HepG2 (cell line): ENCODE results near the gene NRG3. TPM values are rescaled to one million over a fixed set of nuclear protein-coding genes. Genes with fewer than 3 reads are reported as not detected.

ENCODE experiments used
- ATAC-seq: fragments of 200-7000 bp; cut with Tn5 transposase; 3 replicates; pipeline ENCODE4 v1.9.1; 2020; ENCODE audit warnings: mild to moderate bottlenecking, moderate library complexity
- BruUV-seq: library from RNA; stranded (reverse); fragments of 400-500 nt; replicated peaks from 2 replicates; lab custom pipeline; 2021; lab: Mats Ljungman, UMichigan
- CTCF ChIA-PET: fragments of 300-600 bp; formaldehyde crosslinking; extraction: SDS; loops from one replicate; lab custom pipeline; 2021; ENCODE audit warnings: low total read pairs, inconsistent platforms, low intra/inter-chr PET ratio; lab: Yijun Ruan, JAX
- POLR2A ChIA-PET: fragments of 350-600 bp; sonication (Branson Sonifier 250); formaldehyde crosslinking; loops from one replicate; lab custom pipeline; 2020; ENCODE audit warnings: antibody characterized with exemption, inconsistent platforms; lab: Yijun Ruan, JAX
- DNase-seq: peaks from one replicate; pipeline ENCODE4 v3.0.0-alpha.2; 2015; ENCODE audit warnings: low spot score
- FAIRE-seq: peaks from 3 replicates; lab custom pipeline; 2011; peaks lifted over from hg19 to GRCh38; lab: Jason Lieb, UNC
- H2AFZ ChIP-seq: one replicate; pipeline ENCODE4 v1.6.1; 2011; ENCODE audit warnings: low read length, inconsistent platforms
- H3K27ac ChIP-seq: fragments of 300-600 bp; 3 replicates; pipeline ENCODE4 v1.8.0; 2011; ENCODE audit warnings: mixed run types, mild to moderate bottlenecking, mixed read lengths, low read length, inconsistent platforms; ENCODE audit not compliant: insufficient read depth; ENCODE audit errors: extremely low read length
- H3K27me3 ChIP-seq, 2 experiments: fragments of 200-600 bp in 1 of 2; 2 replicates in 1 of 2; 3 replicates in 1 of 2; pipeline versions ENCODE4 v1.6.0 to v1.8.0; 2011; ENCODE audit warnings: low read length in 2 of 2, mild to moderate bottlenecking in 2 of 2, moderate library complexity in 2 of 2, inconsistent platforms in 1 of 2; ENCODE audit not compliant: insufficient read depth in 2 of 2, control insufficient read depth in 1 of 2
- H3K36me3 ChIP-seq, 2 experiments: fragments of 200-600 bp in 1 of 2; replicated peaks in 1 of 2; 2 replicates in 1 of 2; 3 replicates in 1 of 2; pipeline versions ENCODE4 v1.5.1 to v1.8.0; 2011; ENCODE audit warnings: low read length in 2 of 2, inconsistent platforms in 1 of 2; ENCODE audit not compliant: insufficient read depth in 2 of 2, control insufficient read depth in 1 of 2
- H3K4me1 ChIP-seq: 2 replicates; pipeline ENCODE4 v1.5.1; 2012; ENCODE audit warnings: low read length, inconsistent platforms; ENCODE audit not compliant: insufficient read depth
- H3K4me2 ChIP-seq: 2 replicates; pipeline ENCODE4 v1.6.0; 2011; ENCODE audit warnings: low read depth, low read length, inconsistent platforms
- H3K4me3 ChIP-seq, 3 experiments: fragments of 200-600 bp in 1 of 3; sonication (generic), shearing (Covaris generic) in 1 of 3; replicated peaks in 1 of 3; 2 replicates each; pipeline ENCODE4 v1.5.1; 2011 to 2016; ENCODE audit warnings: low read length in 3 of 3, inconsistent platforms in 2 of 3, low read depth in 2 of 3, mild to moderate bottlenecking in 2 of 3, control low read depth in 1 of 3, mixed read lengths in 1 of 3; ENCODE audit not compliant: insufficient read depth in 1 of 3
- H3K79me2 ChIP-seq: one replicate; pipeline ENCODE4 v1.6.1; 2011; ENCODE audit warnings: low read length, inconsistent platforms; ENCODE audit not compliant: insufficient read depth
- H3K9ac ChIP-seq: 2 replicates; pipeline ENCODE4 v1.6.0; 2011; ENCODE audit warnings: mild to moderate bottlenecking, low read depth, low read length, inconsistent platforms; ENCODE audit not compliant: insufficient read depth
- H3K9me3 ChIP-seq: 2 replicates; pipeline ENCODE4 v1.5.1; 2012; ENCODE audit warnings: mild to moderate bottlenecking, low read length
- H4K20me1 ChIP-seq: 2 replicates; pipeline ENCODE4 v1.6.0; 2011; ENCODE audit warnings: inconsistent platforms, mild to moderate bottlenecking, low read length, moderate library complexity; ENCODE audit not compliant: insufficient read depth
- FIP1L1 ChIP-seq: fragments of 200-400 bp; formaldehyde crosslinking; IDR thresholded peaks from 2 replicates; pipeline ENCODE4 v1.6.1; 2018; ENCODE audit warnings: low read depth, mild to moderate bottlenecking, low read length, moderate library complexity, borderline replicate concordance; ENCODE audit not compliant: insufficient read depth
- HMGXB4 ChIP-seq, 2 experiments: sonication (generic) in 1 of 2; formaldehyde crosslinking in 1 of 2; IDR thresholded peaks; 2 replicates each; pipeline versions ENCODE4 v1.4.0 to v1.6.1; 2018 to 2020; ENCODE audit warnings: missing genetic modification reagents in 2 of 2, borderline replicate concordance in 1 of 2, low read depth in 1 of 2, mild to moderate bottlenecking in 1 of 2, missing biosample characterization in 1 of 2
- IRF9 ChIP-seq: sonication (generic); formaldehyde crosslinking; IDR thresholded peaks from 2 replicates; pipeline ENCODE4 v1.8.0; 2022; ENCODE audit warnings: missing genetic modification reagents, mild to moderate bottlenecking, borderline replicate concordance
- MZF1 ChIP-seq: sonication (generic); formaldehyde crosslinking; IDR thresholded peaks from 2 replicates; pipeline ENCODE4 v1.8.1; 2023; ENCODE audit warnings: mild to moderate bottlenecking, missing genetic modification reagents, borderline replicate concordance
- NCOA5 ChIP-seq: sonication (generic); formaldehyde crosslinking; IDR thresholded peaks from 2 replicates; pipeline ENCODE4 v1.4.0; 2020; ENCODE audit warnings: missing genetic modification reagents
- NFYC ChIP-seq: IDR thresholded peaks from 2 replicates; pipeline ENCODE4 v1.6.1; 2016; ENCODE audit warnings: missing genetic modification reagents, missing compliant biosample characterization
- ZNF639 ChIP-seq: conservative IDR thresholded peaks from 2 replicates; pipeline ENCODE4 v1.6.1; 2018; ENCODE audit warnings: missing genetic modification reagents
- ZNF678 ChIP-seq: sonication (generic); formaldehyde crosslinking; IDR thresholded peaks from 2 replicates; pipeline ENCODE4 v1.4.0; 2020; ENCODE audit warnings: mild to moderate bottlenecking, missing genetic modification reagents
- in situ Hi-C: cut with HindIII; loops from 2 replicates; pipeline ENCODE4 v1.10.0; 2017; ENCODE audit warnings: low pct_unique_long_range_greater_than_20kb; ENCODE audit not compliant: extremely low pct_ligation_motif_present
- intact Hi-C: fragments of 100-400 bp; cut with micrococcal nuclease; formaldehyde crosslinking; loops from one replicate; pipeline ENCODE4 v1.10.0; 2022; ENCODE audit not compliant: unreplicated experiment
- polyA plus RNA-seq, 8 experiments: library from polyadenylated mRNA; depleted of rRNA in 3 of 8; stranded (reverse) in 7 of 8; unstranded in 1 of 8; fragments of >200 nt; fragmentation: Illumina TruSeq in 4 of 8; extraction: Trizol in 4 of 8; gene quantifications; 2 replicates each; pipeline versions ENCODE4 v1.2.1 to v1.2.3, GENCODE V29; 2011 to 2016; ENCODE audit warnings: low read depth in 4 of 8, missing spikeins in 1 of 8, mixed read lengths in 1 of 8; ENCODE audit not compliant: insufficient read depth in 1 of 8
- total RNA-seq, 5 experiments: library from RNA; depleted of rRNA; stranded (reverse); fragments of >200 nt; fragmentation: Illumina TruSeq; extraction: Trizol; gene quantifications; 2 replicates each; pipeline ENCODE4 v1.2.3, GENCODE V29; 2016; ENCODE audit warnings: low read depth in 1 of 5
- TF ChIP-seq, protein P1 (sequence below): sonication (generic); formaldehyde crosslinking; IDR thresholded peaks from 2 replicates; pipeline ENCODE4 v1.8.0; 2022; ENCODE audit warnings: mild to moderate bottlenecking, missing genetic modification reagents

NRG3 gene
- total and polyA plus RNA-seq, 2 of the 13 experiments (the other 11 are each of a cell fraction or from before 2014, with no cell fraction given), result not detected

- Histone ChIP-seq H3K9me3 (peaks cover 75% of the 10 kb centered on the region), H3K79me2 (no peaks in the 10 kb centered on the region), H3K4me2 (no peak overlapping the region), H3K9ac (no peak overlapping the region), H3K4me3 (no peak overlapping the region), H4K20me1 (no peaks in the 10 kb centered on the region), H3K4me1 (no peaks in the 10 kb centered on the region), H3K27me3 (no peaks in the 10 kb centered on the region), H3K27ac (no peak overlapping the region), H2AFZ (no peak overlapping the region)
- ATAC-seq, result no peak
- DNase-seq, result no peak
- intact Hi-C loops, result no loop called here
- no TSS peak for BruUV-seq
- TF ChIP-seq MZF1 (CRISPR knock-in tag) (no peak), ZNF678 (no peak), NCOA5 (CRISPR knock-in tag) (no peak), HMGXB4 (CRISPR knock-in tag; IDR thresholded peaks at IDR 0.05; ENCODE audit: borderline replicate concordance in 1 of 2, low read depth in 1 of 2) (no peak), NFYC (no peak), IRF9 (CRISPR knock-in tag) (no peak), ZNF639 (CRISPR knock-in tag) (no peak), FIP1L1 (no peak)
- TF ChIP-seq, protein P1, sequence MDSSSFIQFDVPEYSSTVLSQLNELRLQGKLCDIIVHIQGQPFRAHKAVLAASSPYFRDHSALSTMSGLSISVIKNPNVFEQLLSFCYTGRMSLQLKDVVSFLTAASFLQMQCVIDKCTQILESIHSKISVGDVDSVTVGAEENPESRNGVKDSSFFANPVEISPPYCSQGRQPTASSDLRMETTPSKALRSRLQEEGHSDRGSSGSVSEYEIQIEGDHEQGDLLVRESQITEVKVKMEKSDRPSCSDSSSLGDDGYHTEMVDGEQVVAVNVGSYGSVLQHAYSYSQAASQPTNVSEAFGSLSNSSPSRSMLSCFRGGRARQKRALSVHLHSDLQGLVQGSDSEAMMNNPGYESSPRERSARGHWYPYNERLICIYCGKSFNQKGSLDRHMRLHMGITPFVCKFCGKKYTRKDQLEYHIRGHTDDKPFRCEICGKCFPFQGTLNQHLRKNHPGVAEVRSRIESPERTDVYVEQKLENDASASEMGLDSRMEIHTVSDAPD (CRISPR knock-in tag), result no peak
- TF ChIP-seq, all 625 proteins: peak for 0
- ChIA-PET CTCF (no interaction called here), POLR2A (no interaction called here)
- no peak for FAIRE-seq
- in situ Hi-C loops, result no loop called here
- no peaks in the 10 kb centered on the region for H3K36me3 ChIP-seq
Observed at GRCh38 chr10:82660205-82660604, 785.2 kb downstream of the NRG3 start.
